HCEC 1CT (cell line): ENCODE data around the gene HCN2.
"Not testable (repeated sequence)": the region's sequence is repeated elsewhere in the genome, so short reads cannot be mapped to it uniquely, and the experiment has no call there.

Experiments
- DNase-seq: peaks from one replicate; pipeline ENCODE4 v3.0.0-alpha.2; 2017

HCN2 gene

DNA sequence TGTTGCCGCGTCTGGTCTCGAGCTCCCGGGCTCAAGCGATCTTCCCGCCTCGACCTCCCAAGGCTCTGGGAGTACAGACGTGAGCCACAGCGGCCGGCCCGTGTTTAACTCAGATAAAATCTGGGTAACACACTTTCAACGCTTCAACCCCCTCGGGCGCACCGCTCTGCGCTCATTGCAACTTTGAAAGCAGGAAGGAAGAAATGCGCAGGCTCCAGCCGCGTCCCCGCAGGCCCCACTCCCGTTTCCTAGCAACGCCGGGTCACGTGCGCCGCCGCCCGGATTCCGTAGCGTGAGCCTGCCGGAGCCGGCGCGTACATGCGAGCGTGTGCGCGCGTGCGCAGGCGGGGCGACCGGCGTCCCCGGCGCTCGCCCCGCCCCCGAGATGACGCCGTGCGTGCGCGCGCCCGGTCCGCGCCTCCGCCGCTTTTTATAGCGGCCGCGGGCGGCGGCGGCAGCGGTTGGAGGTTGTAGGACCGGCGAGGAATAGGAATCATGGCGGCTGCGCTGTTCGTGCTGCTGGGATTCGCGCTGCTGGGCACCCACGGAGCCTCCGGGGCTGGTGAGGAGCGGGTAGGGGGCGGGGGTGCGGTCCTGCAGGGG, 17.4 kb upstream of the HCN2 start, which contains the start of gene BSG:
Gene BSG (plus strand): TSS at position 457 of the 603 bp plus-strand sequence. CDS start 39 bp downstream, at position 496.
- peak; percentile 97 for DNase-seq

DNA sequence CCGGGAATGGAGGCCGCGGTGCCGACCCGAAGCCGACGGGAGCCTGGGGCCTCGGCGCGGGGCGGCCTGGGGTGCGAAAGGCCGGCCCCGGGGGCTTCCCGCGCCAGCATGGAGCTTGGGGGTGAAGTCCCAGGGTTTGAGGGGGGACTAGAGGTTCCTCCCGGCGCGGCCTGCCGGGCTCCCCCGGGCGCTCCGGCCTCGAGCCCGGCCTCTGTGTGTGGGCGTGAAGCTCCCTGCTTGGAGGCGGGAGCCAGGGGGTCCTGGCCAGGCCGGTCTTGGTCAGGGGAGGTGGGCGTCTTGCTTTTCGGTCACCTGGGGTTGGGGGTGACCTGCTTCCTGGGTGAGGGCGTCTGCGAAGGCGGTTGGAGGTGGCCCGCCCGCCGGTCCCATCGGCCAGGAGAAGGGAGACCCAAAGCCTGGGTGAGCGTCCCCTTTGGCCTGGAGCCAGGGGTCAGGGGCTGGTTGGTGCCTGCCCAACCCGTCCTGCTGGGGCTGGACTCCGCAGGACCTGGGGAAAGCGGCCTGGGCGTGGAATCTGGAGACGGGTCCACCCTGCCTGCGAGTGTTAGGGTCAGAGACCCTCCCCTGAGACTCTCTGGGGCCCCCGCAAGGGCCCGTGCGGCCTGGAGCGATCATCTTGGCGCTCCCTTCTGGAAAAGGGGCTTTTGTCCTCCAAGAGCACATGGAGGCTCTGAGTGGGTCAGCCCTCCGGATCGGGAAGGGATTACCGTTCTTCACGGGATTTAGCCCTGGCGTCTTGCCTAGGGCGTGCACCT, 16.8 kb upstream of the HCN2 start:
- peak; percentile 41 for DNase-seq

DNA sequence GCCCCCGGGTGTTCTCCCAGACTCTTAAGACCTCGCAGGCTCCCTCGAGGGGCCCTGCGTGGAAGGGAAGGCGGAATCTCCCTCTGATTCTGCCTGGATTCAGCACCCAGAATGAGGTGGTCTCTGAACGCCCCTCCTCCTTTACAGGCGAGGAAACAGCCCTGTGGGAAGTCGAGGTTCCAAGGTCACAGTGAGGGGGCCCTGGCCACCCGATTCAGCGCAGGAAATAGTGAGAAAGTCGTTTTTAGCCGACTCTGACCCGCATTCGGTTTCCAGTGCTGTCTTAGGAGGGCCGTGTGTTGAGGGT, 16.2 kb upstream of the HCN2 start:
- DNase-seq: no peak

- DNase-seq: peak; percentile 4
Measured at GRCh38 chr19:574658-575526, 14.8 kb upstream of the HCN2 start.

- DNase-seq: peak; percentile 64
Measured at GRCh38 chr19:575527-576506, 13.9 kb upstream of the HCN2 start.

- DNase-seq: no peak
Measured at GRCh38 chr19:576768-577438, 12.8 kb upstream of the HCN2 start.

DNA sequence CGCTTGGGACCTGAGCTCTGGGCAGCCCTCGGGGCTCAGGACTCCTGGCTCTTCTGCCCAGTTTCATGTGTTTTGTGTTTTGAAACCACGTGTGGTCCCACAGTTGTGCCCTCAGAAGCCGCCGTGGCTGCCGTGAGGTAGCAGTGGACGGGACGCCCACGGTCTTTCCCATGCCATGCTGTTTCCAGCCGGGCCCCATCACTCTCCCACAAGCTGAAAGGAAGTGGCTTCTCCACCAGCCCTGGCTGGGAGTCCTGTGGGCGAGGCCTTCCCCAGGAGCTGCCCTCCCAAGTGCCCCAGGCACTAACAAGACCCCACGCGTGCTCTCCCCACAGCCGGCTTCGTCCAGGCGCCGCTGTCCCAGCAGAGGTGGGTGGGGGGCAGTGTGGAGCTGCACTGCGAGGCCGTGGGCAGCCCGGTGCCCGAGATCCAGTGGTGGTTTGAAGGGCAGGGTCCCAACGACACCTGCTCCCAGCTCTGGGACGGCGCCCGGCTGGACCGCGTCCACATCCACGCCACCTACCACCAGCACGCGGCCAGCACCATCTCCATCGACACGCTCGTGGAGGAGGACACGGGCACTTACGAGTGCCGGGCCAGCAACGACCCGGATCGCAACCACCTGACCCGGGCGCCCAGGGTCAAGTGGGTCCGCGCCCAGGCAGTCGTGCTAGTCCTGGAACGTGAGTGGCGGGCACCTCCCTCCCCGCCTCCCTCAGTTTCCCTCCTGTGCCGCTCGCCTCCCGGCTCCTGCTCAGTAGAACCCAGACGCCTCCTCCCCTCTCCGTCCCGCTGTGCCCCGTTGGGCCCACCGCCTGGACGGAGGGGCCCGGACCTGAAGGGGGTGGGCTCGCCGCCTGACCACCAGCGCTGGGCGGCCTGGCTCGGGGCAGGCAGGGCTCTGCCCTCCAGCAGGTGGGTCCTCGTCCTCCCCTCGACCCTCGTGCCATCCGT, 12.0 kb upstream of the HCN2 start:
- DNase-seq: no peak

- DNase-seq: no peak
Measured at GRCh38 chr19:579111-579841, 10.4 kb upstream of the HCN2 start.

DNA sequence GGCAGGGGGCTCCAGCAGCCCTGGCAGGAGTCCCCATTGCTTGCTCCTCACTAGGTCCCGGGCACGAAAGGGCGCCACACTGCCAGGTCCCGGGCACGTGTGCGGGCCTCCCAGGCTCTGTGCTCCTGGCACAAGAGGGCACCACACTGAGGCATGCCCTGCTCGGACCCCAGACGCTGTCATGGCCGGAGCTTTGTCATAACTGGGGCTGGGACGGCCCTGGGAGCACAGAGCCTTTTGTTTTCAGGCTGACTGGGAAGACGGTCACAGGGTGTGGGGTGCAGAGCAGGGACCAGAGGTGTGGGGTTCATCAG, 9.9 kb upstream of the HCN2 start:
- no peak for DNase-seq

GRCh38 chr19:580274-580835, 9.3 kb upstream of the HCN2 start:
- no peak for DNase-seq

- DNase-seq: no peak
Measured at GRCh38 chr19:581399-582111, 8.1 kb upstream of the HCN2 start.

DNA sequence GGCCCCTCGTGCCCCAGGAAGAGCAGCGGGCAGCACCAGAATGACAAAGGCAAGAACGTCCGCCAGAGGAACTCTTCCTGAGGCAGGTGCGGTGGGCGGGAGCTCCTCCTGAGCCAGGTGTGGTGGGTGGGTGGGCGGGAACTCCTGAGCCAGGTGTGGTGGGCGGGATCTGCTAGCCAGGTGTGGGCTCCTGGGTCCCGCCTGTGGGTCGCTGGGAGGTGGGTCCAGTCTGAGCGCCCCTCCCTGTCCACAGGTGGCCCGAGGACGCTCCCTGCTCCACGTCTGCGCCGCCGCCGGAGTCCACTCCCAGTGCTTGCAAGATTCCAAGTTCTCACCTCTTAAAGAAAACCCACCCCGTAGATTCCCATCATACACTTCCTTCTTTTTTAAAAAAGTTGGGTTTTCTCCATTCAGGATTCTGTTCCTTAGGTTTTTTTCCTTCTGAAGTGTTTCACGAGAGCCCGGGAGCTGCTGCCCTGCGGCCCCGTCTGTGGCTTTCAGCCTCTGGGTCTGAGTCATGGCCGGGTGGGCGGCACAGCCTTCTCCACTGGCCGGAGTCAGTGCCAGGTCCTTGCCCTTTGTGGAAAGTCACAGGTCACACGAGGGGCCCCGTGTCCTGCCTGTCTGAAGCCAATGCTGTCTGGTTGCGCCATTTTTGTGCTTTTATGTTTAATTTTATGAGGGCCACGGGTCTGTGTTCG, 7.0 kb upstream of the HCN2 start:
- no peak for DNase-seq

DNA sequence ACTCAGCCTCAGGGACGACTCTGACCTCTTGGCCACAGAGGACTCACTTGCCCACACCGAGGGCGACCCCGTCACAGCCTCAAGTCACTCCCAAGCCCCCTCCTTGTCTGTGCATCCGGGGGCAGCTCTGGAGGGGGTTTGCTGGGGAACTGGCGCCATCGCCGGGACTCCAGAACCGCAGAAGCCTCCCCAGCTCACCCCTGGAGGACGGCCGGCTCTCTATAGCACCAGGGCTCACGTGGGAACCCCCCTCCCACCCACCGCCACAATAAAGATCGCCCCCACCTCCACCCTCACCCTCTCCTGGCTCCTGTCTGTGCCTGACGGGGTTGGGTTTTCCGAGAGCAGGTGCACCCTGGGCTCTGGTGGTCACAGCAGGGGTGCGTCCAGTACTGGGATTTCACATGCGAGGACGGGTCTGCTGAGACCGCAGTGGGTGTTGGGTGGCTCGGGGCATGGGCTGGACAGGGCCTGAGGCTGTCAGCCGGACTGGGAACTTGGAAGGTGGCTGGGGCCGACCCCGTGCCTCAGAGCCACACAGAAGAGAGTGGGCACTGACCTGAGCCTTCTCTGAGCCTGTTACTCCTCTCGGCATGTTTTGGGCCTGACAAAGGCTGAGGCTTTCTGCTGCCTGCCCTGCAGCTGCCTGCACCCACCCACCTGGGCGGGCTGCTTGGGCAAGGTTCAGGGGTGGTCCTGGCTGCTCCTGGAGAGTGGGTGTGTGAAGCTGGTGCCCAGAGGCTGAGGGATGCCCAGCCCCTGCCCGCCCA, 6.3 kb upstream of the HCN2 start:
- no peak for DNase-seq

DNA sequence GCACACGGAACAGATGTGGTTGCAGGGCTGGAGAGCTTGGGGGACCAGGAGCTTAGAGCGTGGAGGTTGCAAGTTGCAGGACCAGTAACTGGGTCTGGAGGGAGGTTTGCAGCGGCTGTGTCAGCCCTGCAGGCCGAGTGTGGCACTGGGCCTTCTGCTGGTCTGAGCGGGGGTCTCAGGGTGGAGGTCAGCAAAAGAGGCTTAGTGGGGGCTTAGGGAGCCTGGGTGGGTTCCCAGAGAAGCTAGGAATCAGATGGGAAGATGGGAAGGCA, 5.8 kb upstream of the HCN2 start:
- DNase-seq: no peak

DNA sequence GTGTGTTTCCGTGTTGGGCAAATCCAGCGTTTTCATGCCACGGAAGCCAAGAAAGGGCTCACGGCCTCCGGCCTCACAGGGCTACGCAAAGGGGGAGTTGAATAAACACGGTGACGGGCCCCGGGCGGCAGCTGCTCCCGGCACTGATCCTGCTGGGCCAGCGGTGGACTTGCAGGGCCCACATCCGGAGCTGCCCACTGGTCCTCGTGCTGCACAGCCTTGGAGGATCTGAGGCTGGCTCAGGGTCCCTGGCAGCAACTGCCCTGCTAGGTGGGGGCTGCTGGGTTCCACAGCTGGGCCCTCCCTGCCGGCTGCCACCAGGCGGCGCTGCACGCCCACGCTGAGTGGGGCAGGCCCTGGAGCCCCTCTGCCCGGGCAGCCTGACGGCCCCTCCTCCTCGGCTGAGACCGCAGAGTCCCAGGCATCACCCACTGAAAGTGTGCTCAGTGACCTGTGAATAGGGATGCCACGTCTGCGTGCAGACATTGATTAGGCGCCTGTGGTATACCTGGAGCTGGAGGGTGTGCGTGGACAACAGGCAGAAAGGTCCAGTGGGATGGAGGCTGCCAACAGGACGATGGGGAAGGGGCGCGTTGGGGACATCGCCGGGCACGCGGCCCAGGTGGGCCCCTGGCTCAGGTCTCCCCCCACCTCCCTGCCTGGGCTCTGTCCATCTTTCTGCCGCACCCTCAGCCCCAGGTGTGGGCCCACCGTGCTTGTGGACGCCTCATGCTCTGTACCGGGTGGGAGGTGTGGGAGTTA, 5.3 kb upstream of the HCN2 start:
- DNase-seq: no peak

GRCh38 chr19:585146-585545, 4.5 kb upstream of the HCN2 start:
- not testable (repeated sequence) for DNase-seq

- DNase-seq: no peak
Measured at GRCh38 chr19:585551-586110, 4.0 kb upstream of the HCN2 start.
